ENCODE measurements around the gene SMYD1. TPM values are rescaled to one million over a fixed set of nuclear protein-coding genes. Genes with fewer than 3 reads are reported as not detected.

The SMYD1 gene
- total and polyA plus RNA-seq, 2 donors (not counting 1 experiment from before 2014, with no cell fraction given): not detected

- ChIA-PET CTCF (no interaction called here), POLR2A (no interaction called here)
- H3K4me1 ChIP-seq (ENCODE audit: control insufficient read depth in 2 of 2, insufficient read depth in 2 of 2, low read length in 2 of 2): peaks cover 19 to 20% of the 10 kb centered on the region in 2 donors
- no peak overlapping the region for H3K4me3 Mint-ChIP-seq
- H3K4me1 Mint-ChIP-seq: peaks cover 27% of the 10 kb centered on the region
- no peak overlapping the region for H3K27ac Mint-ChIP-seq
- ATAC-seq (ENCODE audit: low read depth): no peak
- H2AFZ ChIP-seq (ENCODE audit: insufficient read depth, low read depth, low read length, poor library complexity, severe bottlenecking): no peak overlapping the region
- no peaks in the 10 kb centered on the region for H3K9me3 Mint-ChIP-seq (ENCODE audit: insufficient read depth)
- H3K4me3 ChIP-seq (ENCODE audit: control extremely low read depth in 1 of 5, extremely low read depth in 1 of 5, insufficient read depth in 1 of 5, low read depth in 2 of 5, low read length in 4 of 5): no peak overlapping the region
- no peak for TF ChIP-seq EZH2 (IDR thresholded peaks at IDR 0.05; ENCODE audit: borderline replicate concordance, insufficient read depth, low read depth, low read length, poor library complexity, severe bottlenecking)
- no peak for TF ChIP-seq CTCF (IDR thresholded peaks at IDR 0.05)
- H3K36me3 ChIP-seq (replicated peaks in 1 of 2; ENCODE audit: control extremely low read depth in 1 of 2, control insufficient read depth in 1 of 2, extremely low read depth in 1 of 2, insufficient read depth in 2 of 2, low read length in 1 of 2): no peaks in the 10 kb centered on the region
- H3K9me3 ChIP-seq (ENCODE audit: control extremely low read depth in 1 of 3, control insufficient read depth in 2 of 3, insufficient read depth in 1 of 3, low read length in 2 of 3): no peaks in the 10 kb centered on the region
- H4K20me1 ChIP-seq (ENCODE audit: control insufficient read depth, insufficient read depth, low read length, poor library complexity, severe bottlenecking): no peaks in the 10 kb centered on the region
- intact Hi-C loops (cut with micrococcal nuclease): loop anchor here (10.0 kb wide), 1 partner anchor 567 kb away; the partner anchor contains the start of gene EIF2AK3
- H3K27me3 Mint-ChIP-seq: no peaks in the 10 kb centered on the region
- DNase-seq: no peak
- H3K9ac ChIP-seq (ENCODE audit: low read length): no peak overlapping the region
- H3K27me3 ChIP-seq (replicated peaks in 1 of 4; ENCODE audit: control extremely low read depth in 1 of 4, control insufficient read depth in 3 of 4, insufficient read depth in 4 of 4, low read length in 3 of 4): no peaks in the 10 kb centered on the region
- H3K79me2 ChIP-seq (ENCODE audit: control insufficient read depth, insufficient read depth, low read length): peaks cover 26% of the 10 kb centered on the region
- no peak overlapping the region for H3K4me2 ChIP-seq (replicated peaks; ENCODE audit: low read depth, low read length, poor library complexity, severe bottlenecking)
- no peak overlapping the region for H3K27ac ChIP-seq (ENCODE audit: low read length in 2 of 2)
- 95% methylated on average over 5 of the region's 5 CpGs for WGBS (ENCODE audit: insufficient coverage)
These were observed 9.4 kb upstream of the SMYD1 start for GRCh38 chr2:88058191-88058590.

- ATAC-seq (ENCODE audit: low read depth) (no peak), DNase-seq (peak; percentile 64)
- Mint-ChIP-seq H3K4me1 (peaks cover 7% of the 10 kb centered on the region), H3K27ac (no peak overlapping the region), H3K4me3 (no peak overlapping the region), H3K27me3 (no peaks in the 10 kb centered on the region), H3K9me3 (ENCODE audit: insufficient read depth) (no peaks in the 10 kb centered on the region)
- WGBS (ENCODE audit: insufficient coverage): 33% methylated on average over 1 of the region's 5 CpGs
- ChIA-PET CTCF (interaction anchor here (0.7 to 3.4 kb wide), 26 partner anchors 9 to 677 kb away, joined by 3 to 46 read pairs (median 5); partner anchors contain the start of gene RNU2-63P), POLR2A (interaction anchor here (0.6 to 1.0 kb wide), 3 partner anchors 44 to 50 kb away, joined by 3 read pairs; partner anchors contain the start of gene RNU2-63P)
- Histone ChIP-seq H3K27me3 (replicated peaks in 1 of 4; ENCODE audit: control extremely low read depth in 1 of 4, control insufficient read depth in 3 of 4, insufficient read depth in 4 of 4, low read length in 3 of 4) (no peaks in the 10 kb centered on the region), H3K4me2 (replicated peaks; ENCODE audit: low read depth, low read length, poor library complexity, severe bottlenecking) (no peak overlapping the region), H2AFZ (ENCODE audit: insufficient read depth, low read depth, low read length, poor library complexity, severe bottlenecking) (no peak overlapping the region), H3K27ac (ENCODE audit: low read length in 2 of 2) (no peak overlapping the region), H3K9me3 (ENCODE audit: control extremely low read depth in 1 of 3, control insufficient read depth in 2 of 3, insufficient read depth in 1 of 3, low read length in 2 of 3) (no peaks in the 10 kb centered on the region), H3K79me2 (ENCODE audit: control insufficient read depth, insufficient read depth, low read length) (peaks cover 12% of the 10 kb centered on the region), H4K20me1 (ENCODE audit: control insufficient read depth, insufficient read depth, low read length, poor library complexity, severe bottlenecking) (no peaks in the 10 kb centered on the region), H3K36me3 (replicated peaks in 1 of 2; ENCODE audit: control extremely low read depth in 1 of 2, control insufficient read depth in 1 of 2, extremely low read depth in 1 of 2, insufficient read depth in 2 of 2, low read length in 1 of 2) (no peaks in the 10 kb centered on the region), H3K4me3 (ENCODE audit: control extremely low read depth in 1 of 5, extremely low read depth in 1 of 5, insufficient read depth in 1 of 5, low read depth in 2 of 5, low read length in 4 of 5) (no peak overlapping the region), H3K4me1 (ENCODE audit: control insufficient read depth in 2 of 2, insufficient read depth in 2 of 2, low read length in 2 of 2) (peaks cover 5 to 6% of the 10 kb centered on the region in 2 donors), H3K9ac (ENCODE audit: low read length) (no peak overlapping the region)
- intact Hi-C loops (cut with micrococcal nuclease): loop anchor here (1.0 to 10.0 kb wide), 4 partner anchors 100 to 1498 kb away; partner anchors contain the start of genes CHMP3 and EIF2AK3
- TF ChIP-seq CTCF (IDR thresholded peaks at IDR 0.05) (peak; percentile 86), EZH2 (IDR thresholded peaks at IDR 0.05; ENCODE audit: borderline replicate concordance, insufficient read depth, low read depth, low read length, poor library complexity, severe bottlenecking) (no peak)
These were observed 7.4 kb upstream of the SMYD1 start for GRCh38 chr2:88059979-88060906.

Measured in B cell (primary cell).